Progenitor cell of endocrine pancreas (in vitro differentiated cells): ENCODE data around the gene WDR59. TPM values are rescaled to one million over a fixed set of nuclear protein-coding genes. Genes with fewer than 3 reads are reported as not detected.

Experiments
- DNase-seq: peaks from one replicate; pipeline ENCODE4 v3.0.0; 2021; ENCODE audit warnings: low spot score; ENCODE audit not compliant: unreplicated experiment
- H3K27ac Mint-ChIP-seq: 2 replicates; pipeline ENCODE4 v1.8.0; 2021; ENCODE audit warnings: mild to moderate bottlenecking, moderate library complexity, mixed read lengths
- H3K27me3 Mint-ChIP-seq: 2 replicates; pipeline ENCODE4 v1.8.0; 2021; ENCODE audit warnings: mixed read lengths
- H3K36me3 Mint-ChIP-seq: 2 replicates; pipeline ENCODE4 v1.8.0; 2022; ENCODE audit warnings: mixed read lengths; ENCODE audit not compliant: insufficient read depth
- H3K4me1 Mint-ChIP-seq: 2 replicates; pipeline ENCODE4 v1.8.0; 2021; ENCODE audit warnings: low read depth, mixed read lengths
- H3K4me3 Mint-ChIP-seq: 2 replicates; pipeline ENCODE4 v1.8.0; 2021; ENCODE audit warnings: low read depth, mild to moderate bottlenecking, moderate library complexity, mixed read lengths
- H3K9me3 Mint-ChIP-seq: 2 replicates; pipeline ENCODE4 v1.8.0; 2021; ENCODE audit warnings: low read depth, mixed read lengths
- total RNA-seq: library from RNA; stranded (reverse); gene quantifications from 2 replicates; pipeline ENCODE4 v1.2.1, GENCODE V29; 2021
- TF ChIP-seq, protein P1 (sequence below): fragments of 200-600 bp; sonication (generic); IDR thresholded peaks from one replicate; pipeline ENCODE4 v1.5.0; 2021; ENCODE audit warnings: antibody characterized with exemption, mild to moderate bottlenecking; ENCODE audit not compliant: unreplicated experiment

The WDR59 gene
- total RNA-seq, 1 donor from 2014 or later = 154 TPM

GRCh38 chr16:74865922-74866598, 118.9 kb downstream of the WDR59 start:
- DNase-seq = no peak
- H3K27ac Mint-ChIP-seq = no peak overlapping the region
- peaks cover 3% of the 10 kb centered on the region for H3K36me3 Mint-ChIP-seq
- H3K9me3 Mint-ChIP-seq = no peaks in the 10 kb centered on the region
- no peak overlapping the region for H3K4me3 Mint-ChIP-seq
- H3K27me3 Mint-ChIP-seq = no peaks in the 10 kb centered on the region
- TF ChIP-seq, protein P1, sequence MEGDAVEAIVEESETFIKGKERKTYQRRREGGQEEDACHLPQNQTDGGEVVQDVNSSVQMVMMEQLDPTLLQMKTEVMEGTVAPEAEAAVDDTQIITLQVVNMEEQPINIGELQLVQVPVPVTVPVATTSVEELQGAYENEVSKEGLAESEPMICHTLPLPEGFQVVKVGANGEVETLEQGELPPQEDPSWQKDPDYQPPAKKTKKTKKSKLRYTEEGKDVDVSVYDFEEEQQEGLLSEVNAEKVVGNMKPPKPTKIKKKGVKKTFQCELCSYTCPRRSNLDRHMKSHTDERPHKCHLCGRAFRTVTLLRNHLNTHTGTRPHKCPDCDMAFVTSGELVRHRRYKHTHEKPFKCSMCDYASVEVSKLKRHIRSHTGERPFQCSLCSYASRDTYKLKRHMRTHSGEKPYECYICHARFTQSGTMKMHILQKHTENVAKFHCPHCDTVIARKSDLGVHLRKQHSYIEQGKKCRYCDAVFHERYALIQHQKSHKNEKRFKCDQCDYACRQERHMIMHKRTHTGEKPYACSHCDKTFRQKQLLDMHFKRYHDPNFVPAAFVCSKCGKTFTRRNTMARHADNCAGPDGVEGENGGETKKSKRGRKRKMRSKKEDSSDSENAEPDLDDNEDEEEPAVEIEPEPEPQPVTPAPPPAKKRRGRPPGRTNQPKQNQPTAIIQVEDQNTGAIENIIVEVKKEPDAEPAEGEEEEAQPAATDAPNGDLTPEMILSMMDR = no peak
- peaks cover 3% of the 10 kb centered on the region for H3K4me1 Mint-ChIP-seq

DNA sequence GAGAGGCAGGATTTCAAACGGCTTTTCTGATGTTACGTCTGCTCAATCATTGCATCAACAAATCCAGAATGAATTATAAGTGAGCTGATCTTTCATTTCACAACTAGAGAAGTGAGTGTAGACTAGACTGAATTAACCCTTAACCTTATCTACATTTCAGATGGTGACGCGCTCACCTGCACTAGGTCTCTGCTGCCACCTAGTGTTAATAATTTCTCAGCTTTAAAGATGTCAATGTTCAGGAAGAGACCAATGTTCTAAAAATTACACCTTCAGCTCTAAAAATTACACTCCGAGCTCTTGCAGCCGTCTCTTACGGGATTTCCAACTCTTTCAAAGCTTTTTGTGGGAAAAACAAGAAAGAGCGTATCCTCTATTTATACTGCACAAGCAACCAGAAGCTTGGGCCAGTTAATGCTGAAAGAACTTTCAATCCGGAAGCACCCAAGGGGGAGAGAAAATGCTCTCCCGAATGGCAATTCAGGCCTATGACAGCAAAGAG, 122.1 kb downstream of the WDR59 start:
- Mint-ChIP-seq H3K27ac (no peak overlapping the region), H3K9me3 (no peaks in the 10 kb centered on the region), H3K36me3 (no peaks in the 10 kb centered on the region), H3K4me3 (no peak overlapping the region), H3K4me1 (peaks cover 3% of the 10 kb centered on the region), H3K27me3 (no peaks in the 10 kb centered on the region)
- DNase-seq = no peak
- TF ChIP-seq, protein P1 = peak; percentile 81

- Mint-ChIP-seq H3K27ac (no peak overlapping the region), H3K27me3 (no peaks in the 10 kb centered on the region), H3K36me3 (no peaks in the 10 kb centered on the region), H3K9me3 (no peaks in the 10 kb centered on the region), H3K4me1 (no peaks in the 10 kb centered on the region), H3K4me3 (no peak overlapping the region)
- no peak for DNase-seq
- TF ChIP-seq, protein P1 = no peak
These were observed 132.4 kb downstream of the WDR59 start for GRCh38 chr16:74852500-74852875.

- no peak overlapping the region for H3K27ac Mint-ChIP-seq
- no peak overlapping the region for H3K4me3 Mint-ChIP-seq
- H3K36me3 Mint-ChIP-seq = no peaks in the 10 kb centered on the region
- H3K27me3 Mint-ChIP-seq = no peaks in the 10 kb centered on the region
- no peak for DNase-seq
- TF ChIP-seq, protein P1 = no peak
- no peaks in the 10 kb centered on the region for H3K9me3 Mint-ChIP-seq
- H3K4me1 Mint-ChIP-seq = no peaks in the 10 kb centered on the region
These were observed 134.9 kb downstream of the WDR59 start for GRCh38 chr16:74850027-74850426.

DNA sequence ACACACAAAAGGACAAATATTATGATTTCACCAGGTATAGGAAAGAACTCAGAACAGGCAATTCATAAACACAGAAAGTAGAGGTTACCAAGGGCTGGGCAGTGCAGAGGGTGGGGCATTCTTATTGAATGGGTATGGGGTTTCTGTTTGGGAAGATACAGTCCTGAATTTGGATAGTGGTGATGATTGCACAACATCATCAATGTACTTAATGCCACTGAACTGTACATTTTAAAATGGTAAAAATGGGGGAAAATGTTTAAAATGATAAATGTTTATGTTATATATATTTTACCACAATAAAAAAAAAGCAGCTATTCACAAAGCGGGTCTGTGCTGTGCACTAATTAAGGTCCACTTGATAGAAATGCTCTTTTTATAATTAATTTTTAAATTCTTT, 137.7 kb downstream of the WDR59 start:
- Mint-ChIP-seq H3K9me3 (no peaks in the 10 kb centered on the region), H3K36me3 (no peaks in the 10 kb centered on the region), H3K27me3 (no peaks in the 10 kb centered on the region), H3K4me1 (peaks cover 2% of the 10 kb centered on the region), H3K4me3 (no peak overlapping the region), H3K27ac (no peak overlapping the region)
- no peak for DNase-seq
- TF ChIP-seq, protein P1 = no peak
